Tongue (tissue), 2 donors: ENCODE results near the gene NETO2. TPM values are rescaled to one million over a fixed set of nuclear protein-coding genes. Genes with fewer than 3 reads are reported as not detected.
"Not testable (repeated sequence)": the region's sequence is repeated elsewhere in the genome, so short reads cannot be mapped to it uniquely, and the experiment has no call there.

ENCODE experiments used
- DNase-seq: peaks from one replicate; pipeline ENCODE4 v3.0.0-alpha.2; 2015
- total RNA-seq: library from RNA; depleted of rRNA; stranded (reverse); fragments of >200 nt; gene quantifications from one replicate; pipeline ENCODE4 v1.2.3, GENCODE V29; 2014

The NETO2 gene
- total RNA-seq = 7.4 TPM

DNA sequence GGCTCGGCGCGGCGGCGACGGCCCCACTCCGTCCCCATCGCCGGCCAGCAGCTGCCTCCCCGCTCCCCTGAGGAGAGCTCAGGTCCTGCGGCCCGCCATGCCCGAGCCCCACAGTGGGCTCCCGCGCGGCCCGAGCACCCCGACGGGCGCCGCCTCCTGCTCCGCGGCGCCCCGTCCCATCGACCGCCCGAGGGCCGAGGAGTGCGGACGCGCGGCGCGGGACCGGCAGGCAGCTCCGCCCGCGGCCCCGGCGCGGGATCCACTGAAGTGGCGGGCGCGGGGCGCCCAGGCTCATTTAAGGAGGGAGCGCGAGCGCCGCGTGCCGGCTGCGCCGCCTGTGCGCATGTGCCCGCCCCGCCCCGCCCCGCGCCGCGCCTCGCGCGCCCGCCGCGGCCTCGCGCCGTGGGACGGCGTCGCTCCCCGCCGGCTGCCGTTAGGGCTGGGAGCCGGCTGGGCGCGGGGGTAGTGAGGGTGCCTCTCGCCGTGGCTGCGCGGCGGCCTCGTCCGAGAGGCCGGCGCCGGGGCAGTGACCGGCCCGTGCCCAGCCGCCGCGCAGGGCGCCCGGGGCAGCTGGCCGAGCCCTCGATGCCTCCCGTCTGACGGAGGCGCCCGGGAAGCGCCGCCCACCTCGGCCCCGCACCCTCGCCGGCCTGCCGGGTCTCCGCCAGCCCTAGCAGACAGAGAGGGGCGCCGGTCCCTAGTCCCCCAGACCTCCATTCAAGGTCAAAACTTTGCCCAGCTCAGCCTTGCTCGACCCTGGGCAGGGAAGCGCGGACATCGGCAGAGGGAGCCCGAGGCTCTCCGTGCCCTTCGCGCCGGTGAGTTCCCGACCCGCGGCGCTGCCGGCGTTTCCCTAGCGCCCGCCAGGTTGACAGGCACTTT lies at the start of gene NETO2:
Gene NETO2 (minus strand): TSS at position 269 of the 882 bp plus-strand sequence. CDS start 333 bp downstream, outside the sequence.
- DNase-seq = peak; percentile 60

DNA sequence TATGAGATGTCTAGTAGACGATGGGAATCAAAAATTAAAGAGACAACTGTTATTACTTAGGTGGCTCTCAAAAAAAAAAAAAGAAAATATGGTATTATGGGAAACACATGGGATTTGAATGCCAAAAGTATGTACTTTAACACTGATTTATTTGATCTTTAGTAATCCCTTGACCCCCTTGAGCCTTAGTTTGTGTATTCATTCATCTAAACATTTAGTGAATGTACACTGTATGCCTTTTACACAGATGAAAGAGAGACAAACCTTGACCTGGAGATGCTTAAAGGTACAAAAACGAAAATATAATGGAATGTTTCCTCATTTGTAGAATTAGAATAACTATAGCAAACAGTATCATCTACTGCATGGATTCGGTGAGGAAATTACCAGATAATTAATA lies 38.6 kb upstream of the NETO2 start:
- DNase-seq = no peak

GRCh38 chr16:47181066-47181465 lies 37.3 kb upstream of the NETO2 start:
- not testable (repeated sequence) for DNase-seq

GRCh38 chr16:47180073-47180472 lies 36.3 kb upstream of the NETO2 start:
- no peak for DNase-seq

DNA sequence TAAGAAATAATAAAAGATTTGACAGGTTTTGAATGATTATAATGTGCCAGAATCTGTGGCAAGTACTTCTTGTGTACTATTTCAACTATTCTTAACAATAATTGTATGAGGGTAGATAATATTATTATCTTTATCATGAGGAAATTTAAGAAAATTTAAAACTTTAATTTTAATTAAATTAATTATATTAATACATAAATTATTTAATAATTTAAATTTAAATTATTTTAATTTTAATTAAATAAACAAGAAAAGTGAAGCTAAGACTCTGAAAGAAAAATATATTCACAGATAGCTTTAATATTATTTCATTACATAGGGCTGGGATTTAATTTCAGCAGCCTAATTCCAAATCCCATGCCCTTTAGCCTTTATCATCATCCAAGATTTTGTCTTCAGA lies 31.4 kb upstream of the NETO2 start:
- no peak for DNase-seq

- no peak for DNase-seq
These were observed 19.1 kb upstream of the NETO2 start for GRCh38 chr16:47162670-47163420.

DNA sequence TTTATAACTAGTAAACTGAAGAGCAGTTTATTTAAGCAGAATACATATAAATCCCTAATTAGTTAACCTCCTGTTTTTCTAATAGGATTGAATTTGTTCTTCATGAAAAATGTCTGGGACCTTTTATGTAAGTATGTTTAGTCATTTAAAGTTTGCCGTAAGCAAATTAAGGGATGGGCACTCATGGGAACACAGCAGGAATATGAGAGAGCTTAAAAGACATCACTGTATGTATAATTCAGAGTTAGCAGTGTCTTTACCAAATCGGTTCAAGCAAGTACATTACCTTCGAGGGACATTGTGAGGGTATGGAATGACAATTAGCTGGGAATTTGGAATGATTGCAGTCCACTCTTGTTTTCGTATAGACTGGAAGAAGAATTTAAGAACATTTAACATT lies 17.7 kb upstream of the NETO2 start:
- no peak for DNase-seq

DNA sequence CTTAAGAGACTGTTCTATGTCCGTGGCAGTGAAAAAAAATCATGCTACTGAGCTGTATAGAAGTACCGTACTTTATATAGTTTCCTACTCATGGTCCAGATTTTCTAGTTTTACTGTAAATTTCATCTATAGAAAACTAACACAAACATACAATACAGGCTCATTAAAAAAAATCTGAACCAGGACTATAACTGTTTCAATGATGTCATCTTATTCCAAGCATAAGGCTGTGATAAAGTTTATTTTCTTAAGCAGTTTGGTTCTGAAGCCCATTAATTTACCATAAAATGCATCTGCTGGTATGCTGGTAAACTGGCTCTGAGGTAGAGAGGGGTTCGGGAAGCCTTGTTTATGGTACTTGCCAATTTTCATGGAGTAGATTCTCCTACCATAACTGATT lies 16.7 kb upstream of the NETO2 start:
- DNase-seq = no peak

DNA sequence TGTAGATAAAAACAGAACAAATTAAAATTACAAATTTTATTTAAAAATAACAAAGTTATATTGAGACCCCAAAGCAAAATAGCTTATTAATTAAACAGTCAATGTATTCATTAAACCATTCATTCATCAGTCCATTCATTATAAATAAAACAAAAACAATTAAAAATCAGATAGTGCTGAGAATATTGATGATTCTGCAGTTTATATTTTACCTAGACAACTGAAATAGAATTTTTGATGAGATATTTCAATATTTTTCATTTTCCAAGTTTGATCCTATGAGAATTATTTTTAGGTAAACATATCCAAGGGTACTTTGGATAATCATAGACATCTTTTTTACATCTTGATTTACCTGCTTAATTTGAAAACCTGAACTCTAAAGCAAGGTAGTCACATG lies 15.2 kb upstream of the NETO2 start:
- no peak for DNase-seq

DNA sequence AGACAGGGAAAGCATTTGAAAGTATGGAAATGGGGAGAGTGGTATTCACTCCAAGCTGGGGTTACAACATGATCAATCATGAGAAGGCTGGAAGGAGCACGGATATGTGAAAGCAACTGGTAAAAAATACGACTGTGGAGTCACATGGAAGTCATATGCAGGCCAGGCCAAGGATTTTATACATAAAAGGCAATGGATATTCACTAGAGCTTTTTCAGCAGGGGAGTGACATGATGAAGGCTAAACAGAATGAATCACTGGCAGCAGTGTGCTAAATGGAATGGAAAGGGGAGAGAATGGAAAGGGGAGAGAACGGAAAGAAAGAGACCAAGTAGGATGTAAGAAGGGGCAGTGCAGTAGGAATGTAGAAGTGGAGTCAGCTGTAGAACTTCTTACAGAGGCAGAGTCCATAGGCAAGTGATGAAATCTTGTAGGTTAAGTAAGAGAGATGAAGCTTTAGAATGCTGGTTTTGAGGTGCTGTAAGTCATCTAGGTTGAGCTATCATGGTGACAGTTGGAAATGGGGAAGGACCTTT lies 13.0 kb upstream of the NETO2 start:
- DNase-seq = no peak

DNA sequence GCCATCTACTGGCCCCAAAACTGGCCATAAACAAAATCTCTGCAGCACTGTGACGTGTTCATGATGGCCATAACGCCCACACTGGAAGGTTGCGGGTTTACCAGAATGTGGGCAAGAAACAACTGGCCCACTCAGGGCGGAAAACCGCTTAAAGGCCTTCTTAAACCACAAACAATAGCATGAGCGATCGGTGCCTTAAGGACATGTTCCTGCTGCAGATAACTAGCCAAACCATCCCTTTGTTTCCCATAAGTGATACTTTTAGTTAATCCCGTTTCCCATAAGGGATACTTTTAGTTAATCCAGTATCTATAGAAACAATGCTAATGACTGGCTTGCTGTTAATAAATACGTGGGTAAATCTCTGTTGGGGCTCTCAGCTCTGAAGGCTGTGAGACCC lies 8.8 kb upstream of the NETO2 start:
- DNase-seq = not testable (repeated sequence)

GRCh38 chr16:47150067-47150466 lies 6.3 kb upstream of the NETO2 start:
- no peak for DNase-seq

DNA sequence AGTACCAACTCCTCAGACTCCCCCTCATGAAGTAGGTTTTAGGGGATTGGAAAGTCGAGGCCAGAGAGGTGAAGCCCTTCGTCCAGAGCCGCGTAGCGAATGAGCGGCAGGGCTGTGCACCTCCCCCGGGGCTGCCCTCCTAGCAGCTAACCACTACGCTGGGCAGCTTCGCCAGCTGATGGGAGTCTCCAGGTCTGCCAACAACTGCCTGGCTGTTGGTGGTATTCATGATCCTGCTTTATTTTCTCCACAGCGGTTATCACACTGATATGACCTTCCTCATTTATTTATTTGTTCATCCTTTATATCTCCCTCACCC lies 773 bp upstream of the NETO2 start:
- DNase-seq = no peak

- DNase-seq = peak; percentile 63
These were observed 696 bp downstream of the NETO2 start for GRCh38 chr16:47142821-47143676.

DNA sequence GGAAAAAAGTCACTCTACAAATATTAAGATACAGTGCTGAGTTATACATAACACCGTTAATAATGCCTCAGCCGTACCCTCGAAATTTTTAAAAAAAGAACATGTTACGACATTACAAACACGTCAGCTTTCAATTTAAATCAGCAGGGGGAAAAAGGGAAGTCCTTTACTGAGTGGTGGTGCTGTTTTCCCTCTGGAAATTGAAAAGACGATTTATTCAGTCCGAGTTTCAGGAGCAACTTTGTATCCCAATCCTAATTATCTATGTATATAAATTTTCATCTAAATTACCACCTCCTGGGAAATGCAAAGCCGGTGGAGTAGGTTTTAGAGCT lies 1.3 kb downstream of the NETO2 start:
- DNase-seq = peak; percentile 23

DNA sequence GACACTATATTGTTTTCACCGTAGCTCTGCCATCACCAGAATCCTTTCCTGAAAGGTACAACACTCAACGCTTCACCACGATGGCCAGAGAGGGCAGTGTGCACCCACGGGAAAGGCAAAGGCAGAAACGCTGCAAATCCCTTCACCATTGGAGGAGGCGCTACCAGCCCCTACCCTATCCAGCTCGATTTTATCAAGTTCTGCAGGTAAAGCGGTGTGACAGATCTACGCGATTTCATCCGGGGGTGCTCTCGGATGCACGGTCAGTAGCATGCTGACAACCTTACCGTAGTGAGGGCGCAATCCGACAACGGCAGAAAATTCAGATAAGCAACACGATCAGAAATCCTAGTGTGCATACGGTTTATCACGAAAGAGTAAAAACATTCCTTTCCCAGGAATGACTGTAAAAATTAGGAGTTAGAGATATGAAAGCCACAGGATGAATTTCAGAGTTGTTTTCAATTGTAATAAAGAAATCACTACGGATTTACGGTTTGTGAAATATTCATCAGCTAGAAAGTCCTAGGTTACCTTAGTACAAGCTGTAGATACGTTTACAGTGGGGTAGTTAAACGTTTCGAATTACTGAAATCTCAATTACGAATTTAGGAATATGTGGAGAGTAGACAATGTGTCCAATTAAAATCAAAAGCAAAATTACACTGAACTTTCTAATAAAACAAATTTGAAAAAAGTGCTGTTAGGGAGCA lies 1.8 kb downstream of the NETO2 start:
- peak; percentile 92 for DNase-seq

GRCh38 chr16:47140686-47141085 lies 3.1 kb downstream of the NETO2 start:
- DNase-seq = no peak

DNA sequence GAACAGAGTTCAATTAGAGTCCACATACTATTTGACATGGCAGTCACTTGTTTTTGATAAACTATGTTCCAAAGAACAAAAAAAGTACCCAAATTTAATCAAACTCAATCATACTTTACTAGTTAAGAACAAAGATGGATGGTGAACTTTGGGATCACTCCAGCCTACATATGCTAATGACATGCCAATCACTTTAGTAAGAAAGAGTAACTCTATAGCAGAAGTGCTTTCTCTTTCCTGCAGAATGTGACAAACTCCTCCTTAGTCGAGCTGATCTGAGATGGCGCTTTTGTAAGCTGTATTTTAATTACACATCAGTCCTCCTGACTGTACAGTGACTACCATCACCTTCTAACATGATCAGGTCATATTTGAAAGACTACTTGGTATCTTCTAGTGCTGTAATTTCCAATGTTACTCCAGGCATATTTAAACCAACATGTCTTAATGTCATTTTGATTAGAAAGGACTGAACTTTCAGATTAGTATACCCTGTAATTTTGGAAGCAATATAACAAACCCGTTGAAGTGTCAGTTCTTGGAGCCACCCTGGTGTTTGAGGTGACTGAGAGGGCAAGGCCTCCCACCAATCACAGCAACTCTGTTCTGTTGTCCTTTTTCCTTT lies 4.1 kb downstream of the NETO2 start:
- DNase-seq = no peak

- DNase-seq = not testable (repeated sequence)
These were observed 5.8 kb downstream of the NETO2 start for GRCh38 chr16:47137925-47138324.

- no peak for DNase-seq
These were observed 7.5 kb downstream of the NETO2 start for GRCh38 chr16:47136099-47136842.

DNA sequence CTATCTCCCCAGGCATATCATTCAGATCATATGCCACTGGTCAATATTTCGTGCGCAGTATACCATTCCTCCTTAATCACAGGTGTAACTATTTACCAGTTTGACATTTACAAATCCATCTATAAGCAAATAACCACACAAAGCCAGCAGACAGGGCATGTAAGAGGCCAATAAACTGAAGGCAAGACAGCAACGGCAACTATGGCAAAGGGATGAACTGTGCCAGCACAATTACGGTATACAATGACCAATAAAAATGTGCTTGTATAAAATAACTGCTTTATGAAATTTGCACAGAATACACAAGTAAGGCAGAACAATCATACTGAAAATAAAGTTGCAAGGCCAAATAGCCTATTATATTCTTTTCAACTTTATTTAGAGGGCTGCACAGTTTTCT lies 9.2 kb downstream of the NETO2 start:
- no peak for DNase-seq
